Keratinocyte (primary cell): ENCODE results near the gene ARHGAP28.

Source experiments
- EZH2 ChIP-seq: IDR thresholded peaks from one replicate; pipeline ENCODE4 v1.6.1; 2012; ENCODE audit warnings: inconsistent platforms, mild to moderate bottlenecking, low read length, moderate library complexity
- TF ChIP-seq, protein P1 (sequence below), 3 experiments: IDR thresholded peaks in 1 of 3; conservative IDR thresholded peaks in 1 of 3; optimal IDR thresholded peaks in 1 of 3; 2 replicates in 2 of 3; 3 replicates in 1 of 3; pipeline versions ENCODE3 to v1.5.1; 2011; ENCODE audit warnings: low read length in 3 of 3, mild to moderate bottlenecking in 3 of 3, moderate library complexity in 2 of 3, control low read depth in 1 of 3, inconsistent platforms in 1 of 3; ENCODE audit not compliant: insufficient read depth in 2 of 3; ENCODE audit errors: extremely low read depth in 1 of 3

DNA sequence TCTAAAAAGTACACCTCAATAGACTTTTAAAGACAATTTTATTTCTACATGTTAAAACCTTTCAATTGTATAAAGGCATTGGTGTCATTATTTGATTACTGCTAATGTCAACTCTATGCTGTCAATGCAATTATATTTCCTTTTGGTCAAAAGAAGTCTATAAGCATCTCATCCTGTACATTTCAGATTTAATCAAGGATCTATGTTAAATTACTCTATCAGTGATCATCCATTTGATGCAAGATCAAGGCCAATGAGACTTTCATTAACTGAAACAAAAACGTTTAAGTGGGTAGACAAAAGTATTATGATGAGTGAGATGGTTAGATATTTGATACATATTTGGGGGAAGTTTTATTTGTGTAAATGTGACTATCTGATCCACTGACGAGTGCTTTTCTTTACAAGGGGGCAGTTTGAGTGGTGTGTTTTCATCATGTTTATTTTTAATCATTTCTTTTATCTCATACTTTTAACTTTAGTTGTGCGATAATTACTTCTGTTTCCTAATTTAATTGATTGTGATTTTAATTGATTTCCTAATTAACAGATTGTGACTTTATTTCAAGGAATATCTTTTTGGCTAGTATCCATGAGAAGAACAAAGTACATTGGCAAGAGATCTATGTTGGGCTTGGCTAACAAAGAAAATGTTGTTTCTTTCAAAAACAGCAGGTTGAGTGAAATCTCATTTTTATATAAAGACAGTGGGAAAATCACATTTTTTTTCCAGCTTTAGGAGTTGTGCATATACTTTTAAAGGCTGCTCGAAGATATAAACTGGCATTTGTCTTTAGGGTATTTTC is 1.1 kb downstream of the ARHGAP28 start:
- TF ChIP-seq, protein P1, sequence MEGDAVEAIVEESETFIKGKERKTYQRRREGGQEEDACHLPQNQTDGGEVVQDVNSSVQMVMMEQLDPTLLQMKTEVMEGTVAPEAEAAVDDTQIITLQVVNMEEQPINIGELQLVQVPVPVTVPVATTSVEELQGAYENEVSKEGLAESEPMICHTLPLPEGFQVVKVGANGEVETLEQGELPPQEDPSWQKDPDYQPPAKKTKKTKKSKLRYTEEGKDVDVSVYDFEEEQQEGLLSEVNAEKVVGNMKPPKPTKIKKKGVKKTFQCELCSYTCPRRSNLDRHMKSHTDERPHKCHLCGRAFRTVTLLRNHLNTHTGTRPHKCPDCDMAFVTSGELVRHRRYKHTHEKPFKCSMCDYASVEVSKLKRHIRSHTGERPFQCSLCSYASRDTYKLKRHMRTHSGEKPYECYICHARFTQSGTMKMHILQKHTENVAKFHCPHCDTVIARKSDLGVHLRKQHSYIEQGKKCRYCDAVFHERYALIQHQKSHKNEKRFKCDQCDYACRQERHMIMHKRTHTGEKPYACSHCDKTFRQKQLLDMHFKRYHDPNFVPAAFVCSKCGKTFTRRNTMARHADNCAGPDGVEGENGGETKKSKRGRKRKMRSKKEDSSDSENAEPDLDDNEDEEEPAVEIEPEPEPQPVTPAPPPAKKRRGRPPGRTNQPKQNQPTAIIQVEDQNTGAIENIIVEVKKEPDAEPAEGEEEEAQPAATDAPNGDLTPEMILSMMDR (optimal IDR thresholded peaks at IDR 0.05 in 1 of 3, IDR thresholded peaks at IDR 0.05 in 1 of 3, conservative IDR thresholded peaks at IDR 0.05 in 1 of 3; ENCODE audit: extremely low read depth in 1 of 3, insufficient read depth in 2 of 3, low read length in 3 of 3): no peak
- TF ChIP-seq EZH2: no peak
